Fibroblast of pulmonary artery (primary cell): ENCODE data around the gene PLCXD3.

Experiments
- DNase-seq: peaks from one replicate; pipeline ENCODE4 v3.0.0-alpha.2; 2010; ENCODE audit warnings: low read depth
- H3K4me3 ChIP-seq: replicated peaks from 2 replicates; pipeline ENCODE4 v1.5.1; 2011; ENCODE audit warnings: low read depth, mild to moderate bottlenecking, control low read depth, low read length, moderate library complexity
- TF ChIP-seq, protein P1 (sequence below): IDR thresholded peaks from 2 replicates; pipeline ENCODE4 v1.5.1; 2011; ENCODE audit warnings: mild to moderate bottlenecking, control low read depth, low read length, inconsistent platforms; ENCODE audit errors: missing control alignments

PLCXD3 gene

DNA sequence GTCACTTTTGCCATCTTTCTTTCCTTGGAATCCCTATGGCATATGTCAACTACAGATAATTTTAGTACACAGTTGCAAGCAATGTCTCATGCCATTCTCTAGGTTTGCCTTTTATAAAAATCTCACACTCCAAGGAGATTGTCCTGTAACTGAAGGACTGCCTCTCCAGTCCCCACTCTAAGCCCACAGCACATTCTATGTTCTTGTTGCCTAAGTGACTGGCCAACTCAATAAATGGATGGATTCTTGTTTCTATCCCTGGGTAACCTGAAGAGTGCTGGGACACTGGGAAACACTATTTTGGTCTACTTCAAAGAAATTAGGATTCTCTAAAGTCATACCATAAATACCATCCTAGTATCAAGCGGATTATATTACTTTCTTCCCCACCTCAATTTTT is 145.0 kb downstream of the PLCXD3 start:
- no peak for DNase-seq
- H3K4me3 ChIP-seq, result no peak overlapping the region
- TF ChIP-seq, protein P1, sequence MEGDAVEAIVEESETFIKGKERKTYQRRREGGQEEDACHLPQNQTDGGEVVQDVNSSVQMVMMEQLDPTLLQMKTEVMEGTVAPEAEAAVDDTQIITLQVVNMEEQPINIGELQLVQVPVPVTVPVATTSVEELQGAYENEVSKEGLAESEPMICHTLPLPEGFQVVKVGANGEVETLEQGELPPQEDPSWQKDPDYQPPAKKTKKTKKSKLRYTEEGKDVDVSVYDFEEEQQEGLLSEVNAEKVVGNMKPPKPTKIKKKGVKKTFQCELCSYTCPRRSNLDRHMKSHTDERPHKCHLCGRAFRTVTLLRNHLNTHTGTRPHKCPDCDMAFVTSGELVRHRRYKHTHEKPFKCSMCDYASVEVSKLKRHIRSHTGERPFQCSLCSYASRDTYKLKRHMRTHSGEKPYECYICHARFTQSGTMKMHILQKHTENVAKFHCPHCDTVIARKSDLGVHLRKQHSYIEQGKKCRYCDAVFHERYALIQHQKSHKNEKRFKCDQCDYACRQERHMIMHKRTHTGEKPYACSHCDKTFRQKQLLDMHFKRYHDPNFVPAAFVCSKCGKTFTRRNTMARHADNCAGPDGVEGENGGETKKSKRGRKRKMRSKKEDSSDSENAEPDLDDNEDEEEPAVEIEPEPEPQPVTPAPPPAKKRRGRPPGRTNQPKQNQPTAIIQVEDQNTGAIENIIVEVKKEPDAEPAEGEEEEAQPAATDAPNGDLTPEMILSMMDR, result no peak

DNA sequence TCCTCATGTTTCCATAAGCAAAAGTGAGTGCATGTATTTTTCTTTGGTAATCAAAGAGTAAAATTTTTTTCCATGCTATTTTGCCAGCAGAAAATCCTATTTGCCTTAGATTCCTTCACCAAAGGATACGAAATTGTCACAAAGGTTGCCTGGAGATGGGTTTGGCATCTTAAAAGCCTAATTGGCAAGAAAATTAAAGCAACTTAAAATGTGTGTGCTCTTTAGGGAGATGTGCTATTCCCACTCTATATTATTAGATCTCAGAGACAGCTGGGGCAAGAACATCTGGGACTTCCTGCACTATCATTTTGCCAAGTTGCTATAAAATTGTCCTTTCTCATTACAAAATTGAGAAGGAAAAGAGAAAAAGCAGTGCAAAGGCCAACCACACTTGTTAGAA is 146.1 kb downstream of the PLCXD3 start:
- no peak overlapping the region for H3K4me3 ChIP-seq

DNA sequence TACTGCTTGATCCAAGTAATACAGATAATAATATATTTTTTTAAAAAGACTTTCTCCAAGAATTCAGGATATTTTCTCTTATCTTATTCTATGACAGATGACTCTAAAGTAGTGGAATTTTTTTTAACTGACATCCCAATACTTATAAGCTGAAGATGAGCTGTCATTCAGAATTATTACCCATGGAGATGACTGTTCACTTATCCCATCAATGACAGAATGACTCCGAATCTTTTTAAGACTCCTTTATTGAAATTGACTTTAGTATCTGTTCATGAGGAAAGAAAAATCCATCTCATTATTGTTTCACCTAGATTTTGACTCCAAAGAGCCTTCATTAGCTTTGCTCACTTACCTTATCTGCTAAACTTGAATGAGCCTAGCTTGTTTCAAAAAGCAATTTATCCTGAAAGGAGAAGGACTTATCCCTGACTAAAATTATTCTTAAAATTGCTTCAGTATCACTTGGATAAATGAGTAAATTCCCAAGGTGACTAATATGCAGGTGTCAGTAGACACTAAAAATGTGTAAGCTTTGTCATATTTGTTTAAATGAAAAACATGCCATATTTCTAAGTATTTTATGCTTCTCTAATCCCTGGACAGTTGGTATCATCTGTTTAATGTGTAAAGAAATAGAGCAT is 146.9 kb downstream of the PLCXD3 start:
- TF ChIP-seq, protein P1, result no peak
- H3K4me3 ChIP-seq, result no peak overlapping the region
- DNase-seq, result no peak

More for the DNA sequence above, 146.1 kb downstream of the PLCXD3 start:
- no peak for DNase-seq
- TF ChIP-seq, protein P1, result no peak

DNA sequence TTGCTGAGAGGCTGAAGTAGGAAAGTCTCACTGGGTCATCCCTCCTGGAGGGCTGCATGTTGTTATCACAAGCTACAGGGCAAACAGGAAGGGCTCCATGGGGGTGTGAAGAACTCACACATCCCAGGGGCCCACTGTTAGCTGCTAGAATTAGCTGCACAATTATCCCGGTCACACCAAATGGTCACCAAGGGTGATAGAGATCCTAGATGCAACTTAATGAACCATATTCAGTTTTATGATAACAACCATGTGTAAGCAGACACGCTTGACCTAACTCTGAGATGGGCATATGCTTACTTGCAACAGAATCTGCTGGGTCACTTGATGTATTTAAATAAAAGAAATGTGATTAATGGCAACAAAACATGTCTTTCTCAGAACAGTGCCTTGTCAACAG is 153.6 kb downstream of the PLCXD3 start:
- TF ChIP-seq, protein P1, result no peak
- DNase-seq, result no peak

DNA sequence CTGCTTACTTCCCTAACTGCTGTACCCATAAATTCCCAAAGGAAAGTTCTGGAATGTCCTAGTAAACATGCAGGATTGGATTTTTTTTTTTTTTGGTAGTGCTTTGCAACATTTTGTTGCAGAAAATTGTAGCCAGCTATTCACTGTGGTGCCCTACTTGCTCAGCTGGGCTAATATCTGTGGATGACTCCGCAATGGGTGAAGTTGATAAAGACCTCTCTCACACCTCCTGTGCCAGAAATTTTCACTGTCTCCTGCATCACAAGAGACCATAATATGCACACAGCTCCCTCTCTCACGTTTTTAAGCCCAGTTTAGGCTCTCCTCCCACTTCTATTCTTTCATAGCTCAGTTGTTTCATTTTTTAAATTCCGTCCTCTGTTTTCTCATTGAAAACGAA is 160.6 kb downstream of the PLCXD3 start:
- no peak overlapping the region for H3K4me3 ChIP-seq
- TF ChIP-seq, protein P1, result no peak
- no peak for DNase-seq

More for the DNA sequence above, 153.6 kb downstream of the PLCXD3 start:
- H3K4me3 ChIP-seq, result no peak overlapping the region

DNA sequence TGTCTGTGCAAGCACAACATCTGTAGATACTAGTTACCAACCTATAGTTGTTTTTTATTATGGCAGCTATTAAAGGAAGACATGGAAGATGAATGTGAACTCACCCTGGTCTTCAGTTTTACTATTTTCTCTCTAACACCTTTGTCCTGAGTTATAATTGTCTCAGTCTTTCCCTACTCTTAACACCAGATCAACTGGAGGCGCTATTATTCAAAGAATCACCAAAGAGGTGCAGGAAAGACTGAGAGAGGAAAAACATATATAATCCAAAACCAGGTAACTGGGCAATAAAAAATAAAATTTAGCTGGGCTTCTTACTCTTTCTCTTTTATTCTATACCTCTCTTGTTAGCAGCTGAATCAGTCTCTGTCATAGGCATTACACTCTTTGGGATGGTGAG is 162.8 kb downstream of the PLCXD3 start:
- TF ChIP-seq, protein P1, result no peak
- no peak overlapping the region for H3K4me3 ChIP-seq
- DNase-seq, result no peak

DNA sequence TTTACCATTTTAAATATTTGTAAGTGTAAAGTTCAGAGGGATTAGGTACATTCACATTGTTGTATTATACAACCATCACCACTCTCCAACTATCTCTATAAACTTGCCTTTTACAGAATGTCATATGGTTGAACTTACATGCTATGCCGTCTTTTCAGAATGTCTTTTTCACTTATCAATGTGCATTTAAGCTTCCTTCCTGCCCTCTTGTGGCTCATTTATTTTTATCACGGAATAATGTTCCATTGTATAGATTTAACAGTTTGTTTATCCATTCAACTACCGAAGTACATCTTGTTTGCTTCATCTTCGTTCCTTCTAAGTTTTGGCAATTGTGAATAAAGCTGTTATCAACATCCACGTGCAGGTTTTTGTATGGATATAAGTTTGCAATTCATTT is 163.8 kb downstream of the PLCXD3 start:
- no peak overlapping the region for H3K4me3 ChIP-seq
- TF ChIP-seq, protein P1, result peak; percentile 17
- DNase-seq, result peak; percentile 63
